Keratinocyte (primary cell): ENCODE data around the gene NPFFR1.
A peak's percentile ranks its signal among the peaks of the same experiment; 100 is the strongest.

Experiments
- EZH2 ChIP-seq: IDR thresholded peaks from one replicate; pipeline ENCODE4 v1.6.1; 2012; ENCODE audit warnings: inconsistent platforms, mild to moderate bottlenecking, low read length, moderate library complexity
- TF ChIP-seq, protein P1 (sequence below), 3 experiments: IDR thresholded peaks in 1 of 3; conservative IDR thresholded peaks in 1 of 3; optimal IDR thresholded peaks in 1 of 3; 2 replicates in 2 of 3; 3 replicates in 1 of 3; pipeline versions ENCODE3 to v1.5.1; 2011; ENCODE audit warnings: low read length in 3 of 3, mild to moderate bottlenecking in 3 of 3, moderate library complexity in 2 of 3, control low read depth in 1 of 3, inconsistent platforms in 1 of 3; ENCODE audit not compliant: insufficient read depth in 2 of 3; ENCODE audit errors: extremely low read depth in 1 of 3

DNA sequence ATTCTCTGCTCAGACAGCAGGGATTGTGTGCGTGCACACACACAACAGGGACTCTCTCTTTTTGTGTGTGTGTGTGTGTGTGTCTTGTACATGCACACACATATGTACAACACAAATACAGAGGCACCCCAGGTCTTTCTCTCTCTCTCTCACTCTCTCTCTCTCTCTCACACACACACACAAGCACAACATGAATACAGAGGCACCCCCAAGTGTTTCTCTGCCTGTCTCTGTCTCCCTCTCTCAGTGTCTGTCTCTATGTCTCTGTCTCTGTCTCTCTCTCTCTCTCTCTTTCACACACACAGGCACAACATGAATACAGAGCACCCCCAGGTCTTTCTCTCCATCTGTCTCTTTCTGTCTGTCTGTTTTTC lies 746 bp downstream of the NPFFR1 start:
- TF ChIP-seq, protein P1, sequence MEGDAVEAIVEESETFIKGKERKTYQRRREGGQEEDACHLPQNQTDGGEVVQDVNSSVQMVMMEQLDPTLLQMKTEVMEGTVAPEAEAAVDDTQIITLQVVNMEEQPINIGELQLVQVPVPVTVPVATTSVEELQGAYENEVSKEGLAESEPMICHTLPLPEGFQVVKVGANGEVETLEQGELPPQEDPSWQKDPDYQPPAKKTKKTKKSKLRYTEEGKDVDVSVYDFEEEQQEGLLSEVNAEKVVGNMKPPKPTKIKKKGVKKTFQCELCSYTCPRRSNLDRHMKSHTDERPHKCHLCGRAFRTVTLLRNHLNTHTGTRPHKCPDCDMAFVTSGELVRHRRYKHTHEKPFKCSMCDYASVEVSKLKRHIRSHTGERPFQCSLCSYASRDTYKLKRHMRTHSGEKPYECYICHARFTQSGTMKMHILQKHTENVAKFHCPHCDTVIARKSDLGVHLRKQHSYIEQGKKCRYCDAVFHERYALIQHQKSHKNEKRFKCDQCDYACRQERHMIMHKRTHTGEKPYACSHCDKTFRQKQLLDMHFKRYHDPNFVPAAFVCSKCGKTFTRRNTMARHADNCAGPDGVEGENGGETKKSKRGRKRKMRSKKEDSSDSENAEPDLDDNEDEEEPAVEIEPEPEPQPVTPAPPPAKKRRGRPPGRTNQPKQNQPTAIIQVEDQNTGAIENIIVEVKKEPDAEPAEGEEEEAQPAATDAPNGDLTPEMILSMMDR (optimal IDR thresholded peaks at IDR 0.05 in 1 of 3, IDR thresholded peaks at IDR 0.05 in 1 of 3, conservative IDR thresholded peaks at IDR 0.05 in 1 of 3; ENCODE audit: extremely low read depth in 1 of 3, insufficient read depth in 2 of 3, low read length in 3 of 3) = no peak
- peak; percentile 42 for TF ChIP-seq EZH2
